ENCODE data around the gene SRPK3. TPM values are rescaled to one million over a fixed set of nuclear protein-coding genes. Genes with fewer than 3 reads are reported as not detected.

The SRPK3 gene
- total RNA-seq, 1 donor from 2014 or later: not detected

DNA sequence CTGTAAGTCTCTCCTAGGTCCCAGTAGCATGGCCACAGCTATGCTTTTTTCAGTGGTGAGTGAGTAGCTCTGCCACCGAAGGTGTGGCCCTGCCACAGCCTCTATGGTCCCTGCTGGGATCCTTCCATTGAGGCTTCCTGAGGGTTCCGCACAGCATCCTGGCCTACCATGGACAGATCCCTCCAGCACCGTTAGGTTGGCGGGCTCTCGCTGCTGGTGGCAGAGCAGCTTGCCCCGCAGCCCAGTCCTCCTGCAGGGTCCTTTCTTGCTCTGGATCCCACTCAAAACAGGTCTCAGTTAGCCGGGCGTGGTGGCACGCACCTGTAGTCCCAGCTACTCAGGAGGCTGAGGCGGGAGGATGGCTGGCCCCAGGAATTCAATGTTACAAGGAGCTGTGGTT, 51.9 kb downstream of the SRPK3 start:
- Mint-ChIP-seq H3K27me3 (ENCODE audit: unreplicated experiment) (peaks cover under 1% of the 10 kb centered on the region), H3K27ac (ENCODE audit: unreplicated experiment) (no peak overlapping the region), H3K9me3 (ENCODE audit: unreplicated experiment) (no peaks in the 10 kb centered on the region), H3K4me3 (ENCODE audit: unreplicated experiment) (no peak overlapping the region), H3K36me3 (ENCODE audit: unreplicated experiment) (no peaks in the 10 kb centered on the region), H3K4me1 (ENCODE audit: unreplicated experiment) (peaks cover 6% of the 10 kb centered on the region)
- TF ChIP-seq, protein P1, sequence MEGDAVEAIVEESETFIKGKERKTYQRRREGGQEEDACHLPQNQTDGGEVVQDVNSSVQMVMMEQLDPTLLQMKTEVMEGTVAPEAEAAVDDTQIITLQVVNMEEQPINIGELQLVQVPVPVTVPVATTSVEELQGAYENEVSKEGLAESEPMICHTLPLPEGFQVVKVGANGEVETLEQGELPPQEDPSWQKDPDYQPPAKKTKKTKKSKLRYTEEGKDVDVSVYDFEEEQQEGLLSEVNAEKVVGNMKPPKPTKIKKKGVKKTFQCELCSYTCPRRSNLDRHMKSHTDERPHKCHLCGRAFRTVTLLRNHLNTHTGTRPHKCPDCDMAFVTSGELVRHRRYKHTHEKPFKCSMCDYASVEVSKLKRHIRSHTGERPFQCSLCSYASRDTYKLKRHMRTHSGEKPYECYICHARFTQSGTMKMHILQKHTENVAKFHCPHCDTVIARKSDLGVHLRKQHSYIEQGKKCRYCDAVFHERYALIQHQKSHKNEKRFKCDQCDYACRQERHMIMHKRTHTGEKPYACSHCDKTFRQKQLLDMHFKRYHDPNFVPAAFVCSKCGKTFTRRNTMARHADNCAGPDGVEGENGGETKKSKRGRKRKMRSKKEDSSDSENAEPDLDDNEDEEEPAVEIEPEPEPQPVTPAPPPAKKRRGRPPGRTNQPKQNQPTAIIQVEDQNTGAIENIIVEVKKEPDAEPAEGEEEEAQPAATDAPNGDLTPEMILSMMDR (IDR thresholded peaks at IDR 0.05): no peak
- DNase-seq (ENCODE audit: extremely low spot score, unreplicated experiment): no peak

Other genes starting within 250 kb of the SRPK3 start
- gene CCNQ, start 181.9 kb upstream of the SRPK3 start, total RNA-seq: 16.0 and 18.8 TPM in 2 replicates
- 0.91 and 1.3 TPM in 2 replicates for gene DUSP9, start 133.8 kb upstream of the SRPK3 start, total RNA-seq
- gene PNCK, start 107.2 kb upstream of the SRPK3 start, total RNA-seq: 3.6 and 5.1 TPM in 2 replicates
- gene SLC6A8, start 93.1 kb upstream of the SRPK3 start, total RNA-seq: 74.1 and 77.0 TPM in 2 replicates
- 172 and 188 TPM in 2 replicates for gene BCAP31, start 56.7 kb upstream of the SRPK3 start, total RNA-seq
- 19.7 and 22.3 TPM in 2 replicates for gene ABCD1, start 56.2 kb upstream of the SRPK3 start, total RNA-seq
- gene PLXNB3, start 16.8 kb upstream of the SRPK3 start, total RNA-seq: 8.7 and 9.1 TPM in 2 replicates
- gene IDH3G, start 13.3 kb downstream of the SRPK3 start, total RNA-seq: 63.5 and 64.8 TPM in 2 replicates
- 287 and 297 TPM in 2 replicates for gene SSR4, start 13.6 kb downstream of the SRPK3 start, total RNA-seq
- 23.9 and 26.6 TPM in 2 replicates for gene PDZD4, start 49.5 kb downstream of the SRPK3 start, total RNA-seq
- gene L1CAM, start 105.1 kb downstream of the SRPK3 start, total RNA-seq: 13.0 and 16.6 TPM in 2 replicates
- not detected in 2 replicates for gene AVPR2, start 123.6 kb downstream of the SRPK3 start, total RNA-seq
- gene ARHGAP4, start 145.2 kb downstream of the SRPK3 start, total RNA-seq: 4.9 and 5.3 TPM in 2 replicates
- gene NAA10, start 154.0 kb downstream of the SRPK3 start, total RNA-seq: 94.1 and 96.6 TPM in 2 replicates
- 18.7 and 18.9 TPM in 2 replicates for gene RENBP, start 163.6 kb downstream of the SRPK3 start, total RNA-seq
- gene HCFC1, start 190.8 kb downstream of the SRPK3 start, total RNA-seq: 73.7 and 74.8 TPM in 2 replicates
- 19.2 and 19.3 TPM in 2 replicates for gene TMEM187, start 191.7 kb downstream of the SRPK3 start, total RNA-seq
- 72.4 and 74.2 TPM in 2 replicates for gene IRAK1, start 238.9 kb downstream of the SRPK3 start, total RNA-seq

All from osteocyte (in vitro differentiated cells).